ENCODE results near the gene DPP10.

The DPP10 gene

GRCh38 chr2:115234737-115235136 is 792.3 kb downstream of the DPP10 start:
- DNase-seq (ENCODE audit: low read depth): no peak
- TF ChIP-seq CTCF (conservative IDR thresholded peaks at IDR 0.05; ENCODE audit: control insufficient read depth, insufficient read depth, low read depth, low read length): no peak
- no peak overlapping the region for H3K4me3 ChIP-seq (ENCODE audit: control insufficient read depth, low read depth, low read length)

GRCh38 chr2:115248066-115248465 is 805.6 kb downstream of the DPP10 start:
- no peak for DNase-seq (ENCODE audit: low read depth)
- no peak for TF ChIP-seq CTCF (conservative IDR thresholded peaks at IDR 0.05; ENCODE audit: control insufficient read depth, insufficient read depth, low read depth, low read length)

GRCh38 chr2:115277366-115277765 is 834.9 kb downstream of the DPP10 start:
- DNase-seq (ENCODE audit: low read depth): no peak
- TF ChIP-seq CTCF (conservative IDR thresholded peaks at IDR 0.05; ENCODE audit: control insufficient read depth, insufficient read depth, low read depth, low read length): no peak
- no peak overlapping the region for H3K4me3 ChIP-seq (ENCODE audit: control insufficient read depth, low read depth, low read length)

More at GRCh38 chr2:115248066-115248465, 805.6 kb downstream of the DPP10 start:
- H3K4me3 ChIP-seq (ENCODE audit: control insufficient read depth, low read depth, low read length): no peak overlapping the region

GRCh38 chr2:115285416-115285815 is 843.0 kb downstream of the DPP10 start:
- H3K4me3 ChIP-seq (ENCODE audit: control insufficient read depth, low read depth, low read length): no peak overlapping the region
- TF ChIP-seq CTCF (conservative IDR thresholded peaks at IDR 0.05; ENCODE audit: control insufficient read depth, insufficient read depth, low read depth, low read length): no peak

GRCh38 chr2:115290478-115290877 is 848.0 kb downstream of the DPP10 start:
- TF ChIP-seq CTCF (conservative IDR thresholded peaks at IDR 0.05; ENCODE audit: control insufficient read depth, insufficient read depth, low read depth, low read length): no peak
- no peak overlapping the region for H3K4me3 ChIP-seq (ENCODE audit: control insufficient read depth, low read depth, low read length)
- DNase-seq (ENCODE audit: low read depth): no peak

More at GRCh38 chr2:115285416-115285815, 843.0 kb downstream of the DPP10 start:
- DNase-seq (ENCODE audit: low read depth): no peak

GRCh38 chr2:115292742-115293141 is 850.3 kb downstream of the DPP10 start:
- no peak overlapping the region for H3K4me3 ChIP-seq (ENCODE audit: control insufficient read depth, low read depth, low read length)
- TF ChIP-seq CTCF (conservative IDR thresholded peaks at IDR 0.05; ENCODE audit: control insufficient read depth, insufficient read depth, low read depth, low read length): no peak
- no peak for DNase-seq (ENCODE audit: low read depth)

- no peak for DNase-seq (ENCODE audit: low read depth)
- TF ChIP-seq CTCF (conservative IDR thresholded peaks at IDR 0.05; ENCODE audit: control insufficient read depth, insufficient read depth, low read depth, low read length): no peak
- H3K4me3 ChIP-seq (ENCODE audit: control insufficient read depth, low read depth, low read length): no peak overlapping the region
Measured at GRCh38 chr2:115294999-115295398, 852.6 kb downstream of the DPP10 start.

Measured in fibroblast of mammary gland (primary cell).